Measurements from ENCODE around the gene PRSS23.
"Not testable (repeated sequence)": the region's sequence is repeated elsewhere in the genome, so short reads cannot be mapped to it uniquely, and the experiment has no call there.

The PRSS23 gene

DNA sequence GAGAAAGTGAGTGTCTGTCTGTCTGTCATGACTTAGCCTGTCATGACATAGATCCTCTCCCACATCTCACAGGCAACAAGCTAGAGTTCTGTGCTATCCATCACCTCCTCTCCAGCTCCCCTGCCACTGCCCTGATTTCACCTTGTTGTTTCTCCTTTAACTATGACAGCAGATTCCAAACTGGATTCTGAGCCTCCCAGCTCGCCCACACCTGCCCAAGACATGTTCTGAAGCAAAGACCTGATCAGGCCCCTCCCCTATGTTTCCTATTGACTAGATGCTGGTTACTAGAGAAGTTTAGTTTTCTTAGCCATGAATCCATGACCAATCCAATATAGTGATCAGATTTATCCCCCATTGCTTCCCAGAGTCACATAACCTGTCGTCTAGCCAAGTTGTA is 15.4 kb downstream of the PRSS23 start:
- DNase-seq: no peak

DNA sequence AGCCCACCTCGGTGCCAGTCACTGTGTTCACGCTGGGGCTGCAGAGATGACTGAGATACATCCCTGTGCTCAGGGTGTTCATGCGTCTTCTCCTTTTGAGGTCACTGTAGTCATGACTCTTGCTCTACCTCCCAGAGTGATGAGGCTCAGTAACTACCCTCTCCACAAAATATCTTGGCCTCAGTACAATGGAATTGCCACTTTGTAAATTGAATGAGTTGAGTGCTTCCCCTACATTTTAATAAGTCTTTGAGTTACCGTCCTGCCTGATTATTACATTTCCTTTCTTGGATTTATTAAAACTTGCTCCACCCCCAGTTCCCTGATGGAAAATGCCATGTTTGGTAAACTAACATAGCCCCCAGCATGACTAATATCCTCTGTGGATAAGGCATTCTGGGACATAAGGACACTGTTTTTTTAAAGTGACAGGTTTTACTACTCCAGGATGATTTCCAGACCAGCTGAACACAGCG is 15.9 kb downstream of the PRSS23 start:
- DNase-seq: no peak

DNA sequence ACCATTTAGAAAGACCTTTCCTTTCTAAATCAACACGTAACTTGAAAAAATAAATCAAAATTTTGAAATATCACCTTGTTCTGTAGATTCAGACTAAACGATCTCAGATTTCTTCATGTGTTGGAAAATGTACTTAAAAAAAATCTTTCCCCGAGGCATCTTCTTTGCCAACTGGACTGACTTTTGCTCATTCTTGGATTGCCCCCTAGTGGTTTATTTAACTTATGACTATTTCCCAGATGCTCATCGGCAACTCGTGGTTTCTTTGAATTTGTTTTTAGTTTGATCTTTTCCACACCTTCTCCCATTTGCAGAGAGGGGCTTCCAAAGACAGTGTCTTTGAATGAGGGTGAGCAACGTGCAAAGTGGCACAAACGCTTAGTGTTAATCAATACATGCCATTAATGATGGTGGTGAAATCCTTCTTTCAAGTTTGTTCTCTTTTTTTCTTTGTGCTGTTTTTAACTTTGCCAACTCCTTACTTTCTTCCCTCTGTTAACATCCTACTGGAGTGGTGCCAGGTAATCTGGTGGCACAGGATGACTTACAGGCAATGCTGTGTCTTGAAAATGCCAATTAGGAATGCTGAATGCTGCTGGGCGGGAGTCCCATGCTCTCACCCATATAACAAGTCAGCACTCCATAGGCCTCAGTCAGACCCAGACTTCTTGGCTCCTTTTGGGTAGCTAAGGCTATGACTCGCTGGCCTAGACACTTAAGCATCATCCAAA is 18.3 kb downstream of the PRSS23 start:
- DNase-seq: no peak

DNA sequence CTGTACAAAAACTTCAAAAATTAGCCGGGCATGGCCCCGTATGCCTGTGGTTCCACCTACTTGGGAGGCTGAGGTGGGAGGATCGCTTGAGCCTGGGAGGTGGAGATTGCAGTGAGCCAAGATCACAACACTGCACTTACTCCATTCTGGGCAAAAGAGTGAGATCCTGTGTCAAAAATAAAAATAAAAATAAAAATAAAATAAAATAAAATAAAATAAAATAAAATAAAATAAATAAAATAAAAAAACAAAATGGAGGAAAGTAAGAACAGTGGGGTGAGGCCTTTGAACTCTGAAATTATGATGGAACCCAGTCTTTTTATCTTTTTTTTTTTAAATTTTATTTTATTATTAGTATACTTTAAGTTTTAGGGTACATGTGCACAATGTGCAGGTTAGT is 23.8 kb downstream of the PRSS23 start:
- not testable (repeated sequence) for DNase-seq

DNA sequence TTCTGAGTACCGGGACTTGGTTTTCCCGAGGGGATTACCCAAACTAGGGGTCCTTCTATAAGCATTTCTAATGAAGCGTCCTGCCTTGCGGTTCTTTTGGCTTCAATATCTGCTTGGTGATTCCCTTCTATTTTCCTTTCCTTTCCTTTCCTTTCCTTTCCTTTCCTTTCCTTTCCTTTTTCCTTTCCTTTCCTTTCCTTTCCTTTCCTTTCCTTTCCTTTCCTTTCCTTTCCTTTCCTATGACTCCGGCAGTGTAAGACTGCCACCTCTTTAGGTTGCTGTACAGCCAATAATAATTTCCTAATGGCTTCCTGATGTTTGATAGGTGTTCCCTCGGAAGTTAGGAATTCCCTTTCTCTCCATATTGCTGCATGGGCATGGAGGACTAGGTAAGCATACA is 34.0 kb downstream of the PRSS23 start:
- not testable (repeated sequence) for DNase-seq

DNA sequence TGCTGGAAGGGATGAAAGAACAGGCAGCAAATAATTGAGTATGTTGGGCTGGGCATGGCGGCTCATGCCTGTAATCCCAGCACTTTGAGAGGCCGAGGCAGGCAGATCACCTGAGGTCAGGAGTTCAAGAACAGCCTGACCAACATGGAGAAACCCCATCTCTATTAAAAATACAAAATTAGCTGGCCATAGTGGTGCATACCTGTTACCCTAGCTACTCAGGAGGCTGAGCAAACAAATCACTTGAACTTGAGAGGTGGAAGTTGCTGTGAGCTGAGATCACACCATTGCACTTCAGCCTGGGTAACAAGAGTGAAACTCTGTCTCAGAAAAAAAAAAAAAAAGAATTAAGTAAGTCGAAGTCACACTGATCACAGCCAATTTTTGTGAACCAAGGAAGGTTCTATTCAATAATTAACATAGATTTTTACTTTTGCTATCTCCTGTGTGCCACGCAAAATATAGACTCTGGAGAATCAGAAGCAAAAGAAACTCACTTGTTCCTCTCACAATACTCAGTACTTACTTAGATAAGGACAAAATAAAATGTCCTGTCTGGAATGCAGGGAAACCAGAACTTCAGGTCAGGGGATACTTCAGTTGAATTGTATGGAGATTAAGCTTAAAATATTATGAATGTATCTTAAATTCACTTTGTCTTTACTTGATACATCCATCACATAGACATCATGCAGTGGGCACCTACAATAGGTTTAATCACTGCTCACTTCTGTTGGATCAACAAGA is 44.6 kb downstream of the PRSS23 start:
- not testable (repeated sequence) for DNase-seq

DNA sequence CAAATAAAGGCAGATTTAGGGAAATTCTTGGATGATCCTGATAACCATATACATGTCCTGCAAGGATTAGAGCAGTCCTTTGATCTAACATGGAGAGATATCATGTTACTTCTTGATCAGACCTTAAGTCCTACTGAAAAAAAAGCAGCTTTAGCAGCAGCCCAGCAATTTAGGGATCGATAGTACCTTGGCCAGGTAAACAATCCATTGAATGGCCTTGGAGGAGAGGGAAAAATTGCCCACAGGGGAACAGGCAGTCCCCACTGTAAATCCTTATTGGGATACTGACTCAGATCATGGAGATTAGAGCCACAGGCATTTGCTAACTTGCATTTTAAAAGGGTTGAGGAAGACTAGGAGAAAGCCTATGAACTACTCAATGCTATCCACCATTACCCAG is 47.8 kb downstream of the PRSS23 start:
- no peak for DNase-seq

DNA sequence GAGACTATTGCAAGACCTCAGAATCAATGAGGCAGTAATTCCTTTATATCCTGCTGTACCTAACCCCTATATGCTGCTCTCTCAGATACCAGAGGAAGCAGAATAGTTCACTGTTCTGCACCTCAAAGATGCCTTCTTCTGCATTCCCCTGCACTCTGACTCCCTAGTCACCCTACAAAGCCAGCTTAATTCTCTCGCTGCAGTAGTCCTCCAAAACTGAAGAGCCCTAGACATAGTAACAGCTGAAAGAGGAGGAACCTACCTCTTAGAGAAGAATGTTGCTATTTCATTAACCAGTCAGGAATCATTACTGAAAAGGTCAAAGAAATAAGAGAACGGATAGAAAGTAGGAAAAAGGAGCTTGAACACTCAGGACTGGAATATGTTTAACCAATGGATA is 49.3 kb downstream of the PRSS23 start:
- DNase-seq: no peak

Data from activated CD4-positive, alpha-beta T cell treated with anti-CD3 and anti-CD28 coated beads, Interleukin-2, amount 50 U/mL, for 48 hours (primary cell).